Measurements from ENCODE around the gene SRM. TPM values are rescaled to one million over a fixed set of nuclear protein-coding genes. Genes with fewer than 3 reads are reported as not detected.

The SRM gene
- total RNA-seq, 3 donors from 2014 or later: 14.0 to 46.3 (median 34.3) TPM

- DNase-seq (no peak), ATAC-seq (no peak)
- no peaks in the 10 kb centered on the region for H3K9me3 ChIP-seq
- no peak for TF ChIP-seq CTCF (IDR thresholded peaks at IDR 0.05)
- no peaks in the 10 kb centered on the region for H3K36me3 ChIP-seq (ENCODE audit: low read depth)
- H3K4me1 ChIP-seq (ENCODE audit: low read depth): no peaks in the 10 kb centered on the region
- H3K4me3 ChIP-seq: no peak overlapping the region
- intact Hi-C loops (cut with DNase I, micrococcal nuclease): no loop called here
These were observed 14.2 kb downstream of the SRM start for GRCh38 chr1:11045428-11046269.

GRCh38 chr1:11044849-11045427, 14.9 kb downstream of the SRM start:
- no peak for DNase-seq
- intact Hi-C loops (cut with DNase I, micrococcal nuclease): loop anchor here in 1 of 2 donors (5.0 kb wide), 1 partner anchor 602 kb away; no protein-coding TSS in a partner anchor

GRCh38 chr1:11044086-11044848, 15.6 kb downstream of the SRM start:
- Histone ChIP-seq H3K9me3 (no peaks in the 10 kb centered on the region), H3K36me3 (ENCODE audit: low read depth) (no peaks in the 10 kb centered on the region), H3K4me3 (no peak overlapping the region), H3K4me1 (ENCODE audit: low read depth) (no peaks in the 10 kb centered on the region)
- no peak for ATAC-seq
- no peak for DNase-seq
- TF ChIP-seq CTCF (IDR thresholded peaks at IDR 0.05): no peak
- intact Hi-C loops (cut with DNase I, micrococcal nuclease): loop anchor here in 1 of 2 donors (5.0 kb wide), 1 partner anchor 603 kb away; no protein-coding TSS in a partner anchor

More at GRCh38 chr1:11044849-11045427, 14.9 kb downstream of the SRM start:
- no peak for TF ChIP-seq CTCF (IDR thresholded peaks at IDR 0.05)
- ATAC-seq: no peak
- Histone ChIP-seq H3K9me3 (no peaks in the 10 kb centered on the region), H3K36me3 (ENCODE audit: low read depth) (no peaks in the 10 kb centered on the region), H3K4me3 (no peak overlapping the region), H3K4me1 (ENCODE audit: low read depth) (no peaks in the 10 kb centered on the region)

GRCh38 chr1:11042995-11043874, 16.6 kb downstream of the SRM start:
- no peaks in the 10 kb centered on the region for H3K9me3 ChIP-seq
- no peak overlapping the region for H3K4me3 ChIP-seq
- H3K4me1 ChIP-seq (ENCODE audit: low read depth): no peaks in the 10 kb centered on the region
- no peak for DNase-seq
- no peaks in the 10 kb centered on the region for H3K36me3 ChIP-seq (ENCODE audit: low read depth)
- intact Hi-C loops (cut with DNase I, micrococcal nuclease): loop anchor here in 1 of 2 donors (5.0 kb wide), 1 partner anchor 604 kb away; no protein-coding TSS in a partner anchor
- no peak for TF ChIP-seq CTCF (IDR thresholded peaks at IDR 0.05)
- no peak for ATAC-seq

- DNase-seq (no peak), ATAC-seq (no peak)
- H3K9me3 ChIP-seq: no peaks in the 10 kb centered on the region
- H3K4me1 ChIP-seq (ENCODE audit: low read depth): peaks cover 4% of the 10 kb centered on the region
- H3K4me3 ChIP-seq: no peak overlapping the region
- intact Hi-C loops (cut with DNase I, micrococcal nuclease): loop anchor here in 1 of 2 donors (5.0 kb wide), 1 partner anchor 605 kb away; no protein-coding TSS in a partner anchor
- no peak for TF ChIP-seq CTCF (IDR thresholded peaks at IDR 0.05)
- no peaks in the 10 kb centered on the region for H3K36me3 ChIP-seq (ENCODE audit: low read depth)
These were observed 17.8 kb downstream of the SRM start for GRCh38 chr1:11042065-11042464.
